ENCODE data around the gene STK32C.

DNA sequence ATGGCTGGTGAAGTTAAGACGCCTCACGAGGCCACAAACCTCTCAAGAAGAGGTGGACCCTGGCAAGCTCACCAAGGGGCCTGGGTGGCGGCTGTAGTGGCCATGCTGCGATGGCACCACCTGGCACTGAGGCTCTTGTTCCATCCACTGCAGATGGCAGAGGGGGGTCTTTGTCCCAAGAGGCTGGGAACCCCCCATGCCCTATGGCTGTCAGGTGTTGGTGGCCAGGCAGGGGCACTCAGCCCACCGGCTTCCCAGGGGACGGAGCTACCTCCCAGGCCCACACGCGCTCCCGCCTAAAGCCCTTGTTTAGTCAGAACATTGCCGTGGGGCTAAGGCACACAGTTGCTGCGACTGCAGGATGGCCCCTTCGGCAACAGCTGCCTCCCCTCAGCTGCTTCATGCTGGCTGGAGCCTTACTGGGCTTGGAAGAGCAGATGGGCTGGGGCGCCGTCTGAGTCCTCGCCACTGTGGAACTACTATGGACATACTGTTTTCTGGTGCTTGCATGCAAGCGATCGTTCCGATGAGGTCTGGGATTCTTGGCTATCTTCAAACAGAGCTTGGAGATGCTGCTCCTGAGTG lies 74.2 kb downstream of the STK32C start:
- no peak for TF ChIP-seq SUZ12 (IDR thresholded peaks at IDR 0.05)
- TF ChIP-seq SP1 (IDR thresholded peaks at IDR 0.05) = no peak
- TF ChIP-seq ELF4 (IDR thresholded peaks at IDR 0.05) = no peak
- no peak for TF ChIP-seq BHLHE40 (IDR thresholded peaks at IDR 0.05; ENCODE audit: borderline replicate concordance)
- TF ChIP-seq ZNF384 (IDR thresholded peaks at IDR 0.05) = no peak
- TF ChIP-seq FOXM1 (IDR thresholded peaks at IDR 0.05; ENCODE audit: borderline replicate concordance) = no peak
- TF ChIP-seq L3MBTL2 (conservative IDR thresholded peaks at IDR 0.05) = no peak
- TF ChIP-seq, protein P1, sequence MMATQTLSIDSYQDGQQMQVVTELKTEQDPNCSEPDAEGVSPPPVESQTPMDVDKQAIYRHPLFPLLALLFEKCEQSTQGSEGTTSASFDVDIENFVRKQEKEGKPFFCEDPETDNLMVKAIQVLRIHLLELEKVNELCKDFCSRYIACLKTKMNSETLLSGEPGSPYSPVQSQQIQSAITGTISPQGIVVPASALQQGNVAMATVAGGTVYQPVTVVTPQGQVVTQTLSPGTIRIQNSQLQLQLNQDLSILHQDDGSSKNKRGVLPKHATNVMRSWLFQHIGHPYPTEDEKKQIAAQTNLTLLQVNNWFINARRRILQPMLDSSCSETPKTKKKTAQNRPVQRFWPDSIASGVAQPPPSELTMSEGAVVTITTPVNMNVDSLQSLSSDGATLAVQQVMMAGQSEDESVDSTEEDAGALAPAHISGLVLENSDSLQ (IDR thresholded peaks at IDR 0.05) = no peak
- no peak for TF ChIP-seq FOXK2 (IDR thresholded peaks at IDR 0.05)
- TF ChIP-seq ARNT (IDR thresholded peaks at IDR 0.05) = no peak
- TF ChIP-seq CTBP1 (IDR thresholded peaks at IDR 0.05; ENCODE audit: borderline replicate concordance) = no peak
- TF ChIP-seq LEF1 (IDR thresholded peaks at IDR 0.05; ENCODE audit: borderline replicate concordance) = no peak
- TF ChIP-seq NFRKB (IDR thresholded peaks at IDR 0.05) = no peak

Measured in HEK293T (cell line).